K562 (cell line): ENCODE measurements around the gene MRTFB. TPM values are rescaled to one million over a fixed set of nuclear protein-coding genes. Genes with fewer than 3 reads are reported as not detected.

ENCODE experiments used
- ATAC-seq: fragments of 200-7000 bp; cut with Tn5 transposase; 3 replicates; pipeline ENCODE4 v1.9.1; 2020; ENCODE audit warnings: moderate library complexity
- BruUV-seq: library from RNA; stranded (reverse); fragments of 400-500 nt; replicated peaks from 2 replicates; lab custom pipeline; 2021; lab: Mats Ljungman, UMichigan
- CTCF ChIA-PET: fragments of 300-600 bp; formaldehyde crosslinking; extraction: SDS; loops from one replicate; lab custom pipeline; 2021; ENCODE audit warnings: low intra/inter-chr PET ratio; lab: Yijun Ruan, JAX
- POLR2A ChIA-PET: fragments of 300-600, 350-650 bp; sonication (Branson Sonifier 250); formaldehyde crosslinking; extraction: SDS; loops from one replicate; lab custom pipeline; 2021; ENCODE audit warnings: antibody characterized with exemption, inconsistent platforms; lab: Yijun Ruan, JAX
- DNase-seq, 4 experiments: peaks; one replicate each; pipeline versions ENCODE4 v3.0.0 to v3.0.0-alpha.2; 2011 to 2018; ENCODE audit warnings: low spot score in 3 of 4, mixed read lengths in 3 of 4; ENCODE audit errors: extremely low read depth in 1 of 4
- FAIRE-seq: peaks from 2 replicates; lab custom pipeline; 2011; peaks lifted over from hg19 to GRCh38; lab: Jason Lieb, UNC
- H2AFZ ChIP-seq: 2 replicates; pipeline ENCODE4 v1.6.0; 2011; ENCODE audit warnings: low read depth, low read length, control low read depth, inconsistent platforms
- H3K27ac ChIP-seq: fragments of 200-600 bp; 3 replicates; pipeline ENCODE4 v1.8.0; 2011; ENCODE audit warnings: low read depth, mild to moderate bottlenecking, control low read depth, inconsistent platforms, low read length, moderate library complexity, mixed read lengths; ENCODE audit errors: extremely low read depth
- H3K27me3 ChIP-seq, 2 experiments: fragments of 300-600 bp in 1 of 2; 2 replicates in 1 of 2; 3 replicates in 1 of 2; pipeline versions ENCODE4 v1.6.0 to v1.8.0; 2011; ENCODE audit warnings: inconsistent platforms in 2 of 2, low read length in 2 of 2, mild to moderate bottlenecking in 1 of 2, mixed read lengths in 1 of 2, moderate library complexity in 1 of 2; ENCODE audit not compliant: control insufficient read depth in 2 of 2, insufficient read depth in 2 of 2
- H3K36me3 ChIP-seq: fragments of 300-600 bp; 3 replicates; pipeline ENCODE4 v1.8.0; 2011; ENCODE audit warnings: mild to moderate bottlenecking, low read length, inconsistent platforms; ENCODE audit not compliant: control insufficient read depth, insufficient read depth
- H3K4me1 ChIP-seq, 2 experiments: fragments of 200-600 bp in 1 of 2; replicated peaks in 1 of 2; 2 replicates in 1 of 2; 3 replicates in 1 of 2; pipeline versions ENCODE4 v1.5.1 to v1.8.0; 2011; ENCODE audit warnings: inconsistent platforms in 2 of 2, low read length in 2 of 2, mild to moderate bottlenecking in 1 of 2, mixed read lengths in 1 of 2, moderate library complexity in 1 of 2; ENCODE audit not compliant: control insufficient read depth in 2 of 2, insufficient read depth in 2 of 2
- H3K4me2 ChIP-seq: 2 replicates; pipeline ENCODE4 v1.6.1; 2011; ENCODE audit warnings: low read length, control low read depth, inconsistent platforms, mixed read lengths; ENCODE audit not compliant: insufficient read depth
- H3K4me3 ChIP-seq: fragments of 200-600 bp; sonication (generic), shearing (Covaris generic); 2 replicates; pipeline ENCODE4 v1.5.1; 2016; ENCODE audit warnings: control low read depth, inconsistent platforms
- H3K79me2 ChIP-seq: fragments of 200-600 bp; 3 replicates; pipeline ENCODE4 v1.8.0; 2011; ENCODE audit warnings: low read length, inconsistent platforms; ENCODE audit not compliant: control insufficient read depth, insufficient read depth
- H3K9ac ChIP-seq, 2 experiments: 2 replicates each; pipeline versions ENCODE4 v1.6.0 to v1.6.1; 2011; ENCODE audit warnings: low read depth in 2 of 2, low read length in 2 of 2, control low read depth in 1 of 2, inconsistent platforms in 1 of 2, mild to moderate bottlenecking in 1 of 2, mixed read lengths in 1 of 2; ENCODE audit not compliant: insufficient read depth in 1 of 2
- H3K9me1 ChIP-seq: one replicate; pipeline ENCODE4 v1.6.0; 2011; ENCODE audit warnings: inconsistent platforms, mild to moderate bottlenecking, low read length, moderate library complexity; ENCODE audit not compliant: control insufficient read depth, insufficient read depth
- H3K9me3 ChIP-seq: replicated peaks from 2 replicates; pipeline ENCODE4 v1.5.1; 2011; ENCODE audit warnings: low read depth, low read length, inconsistent platforms; ENCODE audit not compliant: control insufficient read depth, insufficient read depth
- H4K20me1 ChIP-seq: replicated peaks from 2 replicates; pipeline ENCODE4 v1.6.1; 2011; ENCODE audit warnings: low read length, inconsistent platforms, mixed read lengths; ENCODE audit not compliant: control insufficient read depth, insufficient read depth
- WGBS: fragments of 100-300 bp; shearing (Covaris generic); methylation state at CpG from one replicate; pipeline ENCODE4 v1.1.6; 2016; ENCODE audit warnings: low coverage, mixed read lengths; ENCODE audit not compliant: insufficient coverage; ENCODE audit errors: missing lambda C conversion rate; 5-methylcytosine and 5-hydroxymethylcytosine counted together
- in situ Hi-C: fragments of 300-500 bp; cut with MboI; formaldehyde crosslinking; loops from 4 replicates; pipeline ENCODE4 v1.15.0; 2018; ENCODE audit warnings: inconsistent platforms, mixed read lengths
- intact Hi-C: fragments of 100-400 bp; cut with micrococcal nuclease; formaldehyde crosslinking; loops from 2 replicates; pipeline ENCODE4 v1.14.2; 2022
- polyA plus RNA-seq, 8 experiments: library from polyadenylated mRNA; depleted of rRNA in 4 of 8; stranded (reverse) in 5 of 8; unstranded in 3 of 8; fragments of >200 nt; fragmentation: Nextera tagmentation in 2 of 8; fragmentation: Illumina TruSeq in 1 of 8; extraction: Ambion mirVana in 2 of 8; extraction: Trizol in 1 of 8; gene quantifications; 2 replicates each; pipeline versions ENCODE4 v1.2.1 to v1.2.3, GENCODE V29; 2011 to 2014; ENCODE audit warnings: inconsistent platforms in 1 of 8, missing spikeins in 1 of 8
- total RNA-seq, 7 experiments: library from RNA; depleted of rRNA in 6 of 7; stranded (reverse); fragments of >200 nt in 6 of 7; fragmentation: Illumina TruSeq in 2 of 7; extraction: Trizol in 2 of 7; gene quantifications; 2 replicates each; pipeline versions ENCODE4 v1.2.1 to v1.2.3, GENCODE V29; 2011 to 2021; ENCODE audit warnings: low replicate concordance in 1 of 7
- TF ChIP-seq, protein P1 (sequence below): fragments of 250-450 bp; sonication (Bioruptor Pico); IDR thresholded peaks from 2 replicates; pipeline ENCODE4 v1.8.0; 2022; ENCODE audit warnings: inconsistent platforms, mild to moderate bottlenecking, moderate library complexity, borderline replicate concordance
- TF ChIP-seq, protein P2 (sequence below), 2 experiments: fragments of 450-650 bp; formaldehyde crosslinking in 1 of 2; IDR thresholded peaks; 2 replicates each; pipeline versions ENCODE4 v1.4.0 to v1.6.1; 2014 to 2020; ENCODE audit warnings: mild to moderate bottlenecking in 2 of 2, borderline replicate concordance in 1 of 2, low read depth in 1 of 2
- TF ChIP-seq, protein P3 (sequence below): fragments of 450-650 bp; formaldehyde crosslinking; IDR thresholded peaks from 2 replicates; pipeline ENCODE4 v1.4.0; 2020; ENCODE audit warnings: mild to moderate bottlenecking

MRTFB gene
- total and polyA plus RNA-seq, 9 of the 15 experiments (the other 6 are each of a cell fraction or from before 2014, with no cell fraction given), result 2.2 to 12.7 (median 7.0) TPM

DNA sequence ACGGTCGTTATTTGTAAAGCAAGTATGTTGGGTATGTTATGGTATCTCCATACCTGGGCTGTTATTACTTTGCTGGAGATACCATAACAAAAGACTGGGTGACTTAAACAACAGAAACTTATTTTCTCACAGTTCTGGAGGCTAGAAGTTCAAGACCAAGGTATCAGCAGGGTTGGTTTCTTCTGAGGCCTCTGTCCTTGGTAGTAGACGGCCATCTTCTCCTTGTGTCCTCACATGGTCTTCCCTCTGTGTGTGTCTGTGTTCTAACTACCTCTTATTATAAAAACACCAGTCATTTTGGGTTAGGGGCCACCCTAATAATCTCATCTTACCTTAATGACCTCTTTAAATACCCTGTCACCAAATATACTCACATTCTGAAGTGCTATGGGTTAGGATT lies 33.2 kb upstream of the MRTFB start:
- H3K4me3 ChIP-seq, result no peak overlapping the region
- CTCF ChIA-PET, result no interaction called here
- no TSS peak for BruUV-seq
- ATAC-seq, result no peak
- POLR2A ChIA-PET, result no interaction called here
- H3K27ac ChIP-seq, result no peak overlapping the region
- whole genome bisulfite sequencing, result 3% methylated on average over 3 of the region's 3 CpGs
- no peaks in the 10 kb centered on the region for H3K9me3 ChIP-seq
- H3K36me3 ChIP-seq, result no peaks in the 10 kb centered on the region
- H4K20me1 ChIP-seq, result no peaks in the 10 kb centered on the region
- TF ChIP-seq, protein P1, sequence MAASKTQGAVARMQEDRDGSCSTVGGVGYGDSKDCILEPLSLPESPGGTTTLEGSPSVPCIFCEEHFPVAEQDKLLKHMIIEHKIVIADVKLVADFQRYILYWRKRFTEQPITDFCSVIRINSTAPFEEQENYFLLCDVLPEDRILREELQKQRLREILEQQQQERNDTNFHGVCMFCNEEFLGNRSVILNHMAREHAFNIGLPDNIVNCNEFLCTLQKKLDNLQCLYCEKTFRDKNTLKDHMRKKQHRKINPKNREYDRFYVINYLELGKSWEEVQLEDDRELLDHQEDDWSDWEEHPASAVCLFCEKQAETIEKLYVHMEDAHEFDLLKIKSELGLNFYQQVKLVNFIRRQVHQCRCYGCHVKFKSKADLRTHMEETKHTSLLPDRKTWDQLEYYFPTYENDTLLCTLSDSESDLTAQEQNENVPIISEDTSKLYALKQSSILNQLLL (CRISPR knock-in tag), result no peak
- TF ChIP-seq, protein P2, sequence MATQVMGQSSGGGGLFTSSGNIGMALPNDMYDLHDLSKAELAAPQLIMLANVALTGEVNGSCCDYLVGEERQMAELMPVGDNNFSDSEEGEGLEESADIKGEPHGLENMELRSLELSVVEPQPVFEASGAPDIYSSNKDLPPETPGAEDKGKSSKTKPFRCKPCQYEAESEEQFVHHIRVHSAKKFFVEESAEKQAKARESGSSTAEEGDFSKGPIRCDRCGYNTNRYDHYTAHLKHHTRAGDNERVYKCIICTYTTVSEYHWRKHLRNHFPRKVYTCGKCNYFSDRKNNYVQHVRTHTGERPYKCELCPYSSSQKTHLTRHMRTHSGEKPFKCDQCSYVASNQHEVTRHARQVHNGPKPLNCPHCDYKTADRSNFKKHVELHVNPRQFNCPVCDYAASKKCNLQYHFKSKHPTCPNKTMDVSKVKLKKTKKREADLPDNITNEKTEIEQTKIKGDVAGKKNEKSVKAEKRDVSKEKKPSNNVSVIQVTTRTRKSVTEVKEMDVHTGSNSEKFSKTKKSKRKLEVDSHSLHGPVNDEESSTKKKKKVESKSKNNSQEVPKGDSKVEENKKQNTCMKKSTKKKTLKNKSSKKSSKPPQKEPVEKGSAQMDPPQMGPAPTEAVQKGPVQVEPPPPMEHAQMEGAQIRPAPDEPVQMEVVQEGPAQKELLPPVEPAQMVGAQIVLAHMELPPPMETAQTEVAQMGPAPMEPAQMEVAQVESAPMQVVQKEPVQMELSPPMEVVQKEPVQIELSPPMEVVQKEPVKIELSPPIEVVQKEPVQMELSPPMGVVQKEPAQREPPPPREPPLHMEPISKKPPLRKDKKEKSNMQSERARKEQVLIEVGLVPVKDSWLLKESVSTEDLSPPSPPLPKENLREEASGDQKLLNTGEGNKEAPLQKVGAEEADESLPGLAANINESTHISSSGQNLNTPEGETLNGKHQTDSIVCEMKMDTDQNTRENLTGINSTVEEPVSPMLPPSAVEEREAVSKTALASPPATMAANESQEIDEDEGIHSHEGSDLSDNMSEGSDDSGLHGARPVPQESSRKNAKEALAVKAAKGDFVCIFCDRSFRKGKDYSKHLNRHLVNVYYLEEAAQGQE (IDR thresholded peaks at IDR 0.05; ENCODE audit: borderline replicate concordance), result peak; percentile 11; the same call in 1 of the 2 replicates
- TF ChIP-seq, protein P2 (CRISPR knock-in tag; IDR thresholded peaks at IDR 0.05; ENCODE audit: low read depth), result no peak
- TF ChIP-seq, protein P3, sequence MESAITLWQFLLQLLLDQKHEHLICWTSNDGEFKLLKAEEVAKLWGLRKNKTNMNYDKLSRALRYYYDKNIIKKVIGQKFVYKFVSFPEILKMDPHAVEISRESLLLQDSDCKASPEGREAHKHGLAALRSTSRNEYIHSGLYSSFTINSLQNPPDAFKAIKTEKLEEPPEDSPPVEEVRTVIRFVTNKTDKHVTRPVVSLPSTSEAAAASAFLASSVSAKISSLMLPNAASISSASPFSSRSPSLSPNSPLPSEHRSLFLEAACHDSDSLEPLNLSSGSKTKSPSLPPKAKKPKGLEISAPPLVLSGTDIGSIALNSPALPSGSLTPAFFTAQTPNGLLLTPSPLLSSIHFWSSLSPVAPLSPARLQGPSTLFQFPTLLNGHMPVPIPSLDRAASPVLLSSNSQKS (CRISPR knock-in tag), result no peak
- H3K27me3 ChIP-seq, result peaks cover 6 to 14% of the 10 kb centered on the region in 2 experiments; a peak in 4 of 5 replicates
- FAIRE-seq, result no peak
- no peaks in the 10 kb centered on the region for H3K79me2 ChIP-seq
- H3K9me1 ChIP-seq, result no peaks in the 10 kb centered on the region
- H3K4me2 ChIP-seq, result no peak overlapping the region
- intact Hi-C loops (no loop called here), in situ Hi-C loops (no loop called here)
- H2AFZ ChIP-seq, result no peak overlapping the region
- H3K9ac ChIP-seq, result no peak overlapping the region
- no peak for DNase-seq
- H3K4me1 ChIP-seq, result no peaks in the 10 kb centered on the region
